ENCODE results near the gene DDRGK1.
"Not testable (repeated sequence)": the region's sequence is repeated elsewhere in the genome, so short reads cannot be mapped to it uniquely, and the experiment has no call there.

GRCh38 chr20:3182429-3182828 lies 22.1 kb downstream of the DDRGK1 start:
- TF ChIP-seq EZH2phosphoT487 (IDR thresholded peaks at IDR 0.05; ENCODE audit: borderline replicate concordance, low read length); EZH2 (IDR thresholded peaks at IDR 0.05; ENCODE audit: low read length, unreplicated experiment): not testable (repeated sequence)
- TF ChIP-seq, protein P1, sequence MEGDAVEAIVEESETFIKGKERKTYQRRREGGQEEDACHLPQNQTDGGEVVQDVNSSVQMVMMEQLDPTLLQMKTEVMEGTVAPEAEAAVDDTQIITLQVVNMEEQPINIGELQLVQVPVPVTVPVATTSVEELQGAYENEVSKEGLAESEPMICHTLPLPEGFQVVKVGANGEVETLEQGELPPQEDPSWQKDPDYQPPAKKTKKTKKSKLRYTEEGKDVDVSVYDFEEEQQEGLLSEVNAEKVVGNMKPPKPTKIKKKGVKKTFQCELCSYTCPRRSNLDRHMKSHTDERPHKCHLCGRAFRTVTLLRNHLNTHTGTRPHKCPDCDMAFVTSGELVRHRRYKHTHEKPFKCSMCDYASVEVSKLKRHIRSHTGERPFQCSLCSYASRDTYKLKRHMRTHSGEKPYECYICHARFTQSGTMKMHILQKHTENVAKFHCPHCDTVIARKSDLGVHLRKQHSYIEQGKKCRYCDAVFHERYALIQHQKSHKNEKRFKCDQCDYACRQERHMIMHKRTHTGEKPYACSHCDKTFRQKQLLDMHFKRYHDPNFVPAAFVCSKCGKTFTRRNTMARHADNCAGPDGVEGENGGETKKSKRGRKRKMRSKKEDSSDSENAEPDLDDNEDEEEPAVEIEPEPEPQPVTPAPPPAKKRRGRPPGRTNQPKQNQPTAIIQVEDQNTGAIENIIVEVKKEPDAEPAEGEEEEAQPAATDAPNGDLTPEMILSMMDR (conservative IDR thresholded peaks at IDR 0.05; ENCODE audit: low read depth, low read length): not testable (repeated sequence)
